HUES48 (cell line): ENCODE data around the gene C6orf89.
"Not testable (repeated sequence)": the region's sequence is repeated elsewhere in the genome, so short reads cannot be mapped to it uniquely, and the experiment has no call there.

Source experiments
- H3K27ac ChIP-seq: one replicate; pipeline ENCODE4 v1.7.0; 2013; ENCODE audit warnings: low read depth, low read length, inconsistent platforms
- H3K27me3 ChIP-seq: 2 replicates; pipeline ENCODE4 v1.6.1; 2013; ENCODE audit warnings: mild to moderate bottlenecking, low read length; ENCODE audit not compliant: control insufficient read depth, insufficient read depth
- H3K36me3 ChIP-seq: 2 replicates; pipeline ENCODE4 v1.6.1; 2013; ENCODE audit warnings: low read length; ENCODE audit not compliant: control insufficient read depth, insufficient read depth
- H3K4me1 ChIP-seq: 2 replicates; pipeline ENCODE4 v1.6.1; 2013; ENCODE audit warnings: mild to moderate bottlenecking, low read length; ENCODE audit not compliant: control insufficient read depth, insufficient read depth
- H3K4me3 ChIP-seq: 2 replicates; pipeline ENCODE4 v1.5.1; 2013; ENCODE audit warnings: mild to moderate bottlenecking, low read depth, low read length
- H3K9ac ChIP-seq: 2 replicates; pipeline ENCODE4 v1.6.1; 2013; ENCODE audit warnings: mild to moderate bottlenecking, low read depth, low read length, moderate library complexity
- H3K9me3 ChIP-seq: 2 replicates; pipeline ENCODE4 v1.6.1; 2013; ENCODE audit warnings: low read length; ENCODE audit not compliant: control insufficient read depth, insufficient read depth

The C6orf89 gene

DNA sequence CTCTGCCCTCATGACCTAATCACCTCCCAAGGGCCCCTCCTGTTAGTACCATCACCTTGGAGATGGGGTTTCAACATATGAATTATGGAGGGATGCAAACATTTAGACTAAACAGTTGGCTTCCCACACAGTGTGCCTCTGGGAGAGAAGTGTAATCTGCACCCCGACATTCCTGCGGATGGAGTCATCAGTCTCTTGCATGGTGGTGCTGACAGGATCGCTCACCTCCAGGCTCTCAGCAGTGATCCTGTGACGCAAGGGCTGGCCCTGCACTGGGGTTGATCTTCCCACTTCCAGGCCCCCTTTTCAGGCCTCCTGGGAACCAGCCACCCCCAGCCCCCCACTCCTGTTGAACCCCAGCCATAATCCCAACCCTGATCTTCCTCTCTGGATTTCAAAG is 52.8 kb downstream of the C6orf89 start:
- Histone ChIP-seq H3K9me3 (peaks cover 7% of the 10 kb centered on the region; the same call in 1 of the 2 replicates), H3K36me3 (no peaks in the 10 kb centered on the region), H3K9ac (no peak overlapping the region), H3K4me3 (no peak overlapping the region), H3K4me1 (no peaks in the 10 kb centered on the region), H3K27me3 (no peaks in the 10 kb centered on the region), H3K27ac (no peak overlapping the region)

- not testable (repeated sequence) for H3K4me1 ChIP-seq, H3K27ac ChIP-seq, H3K27me3 ChIP-seq, H3K9me3 ChIP-seq, H3K4me3 ChIP-seq, H3K36me3 ChIP-seq, H3K9ac ChIP-seq
Measured at GRCh38 chr6:36939005-36939404, 53.3 kb downstream of the C6orf89 start.

DNA sequence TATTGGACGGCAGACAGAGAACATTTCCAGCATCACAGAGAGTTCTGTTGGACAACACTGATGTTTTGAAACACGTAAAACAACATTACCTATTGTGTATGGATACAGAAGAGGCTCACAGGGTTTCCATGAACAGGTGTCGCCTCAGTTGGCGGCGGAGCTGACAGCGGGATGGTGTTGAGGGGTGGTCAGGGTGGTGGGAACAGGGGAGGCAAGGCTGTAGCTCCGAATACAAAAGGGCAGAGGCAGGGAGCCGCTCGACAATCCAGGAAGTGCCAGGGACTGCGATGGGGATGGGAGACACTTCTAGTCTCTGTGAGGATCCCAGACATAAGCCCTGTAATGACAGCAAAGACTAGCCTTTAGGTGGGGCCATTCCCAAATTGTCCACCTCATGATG is 54.3 kb downstream of the C6orf89 start:
- peaks cover 7% of the 10 kb centered on the region; the same call in 1 of the 2 replicates for H3K9me3 ChIP-seq

GRCh38 chr6:36941561-36941960 is 55.8 kb downstream of the C6orf89 start:
- H3K36me3 ChIP-seq, H3K27ac ChIP-seq, H3K9ac ChIP-seq, H3K4me1 ChIP-seq, H3K9me3 ChIP-seq, H3K4me3 ChIP-seq, H3K27me3 ChIP-seq: not testable (repeated sequence)

More for the DNA sequence above, 54.3 kb downstream of the C6orf89 start:
- H3K9ac ChIP-seq = no peak overlapping the region
- H3K4me1 ChIP-seq = no peaks in the 10 kb centered on the region
- no peak overlapping the region for H3K4me3 ChIP-seq
- H3K36me3 ChIP-seq = no peaks in the 10 kb centered on the region
- no peaks in the 10 kb centered on the region for H3K27me3 ChIP-seq
- H3K27ac ChIP-seq = no peak overlapping the region

GRCh38 chr6:36942329-36942728 is 56.6 kb downstream of the C6orf89 start:
- H3K9me3 ChIP-seq, H3K36me3 ChIP-seq, H3K4me1 ChIP-seq, H3K27me3 ChIP-seq, H3K4me3 ChIP-seq, H3K9ac ChIP-seq, H3K27ac ChIP-seq: not testable (repeated sequence)

GRCh38 chr6:36944650-36945049 is 58.9 kb downstream of the C6orf89 start:
- H3K9ac ChIP-seq = no peak overlapping the region
- no peak overlapping the region for H3K4me3 ChIP-seq
- H3K27me3 ChIP-seq = no peaks in the 10 kb centered on the region
- H3K27ac ChIP-seq = no peak overlapping the region
- H3K36me3 ChIP-seq = no peaks in the 10 kb centered on the region
- H3K9me3 ChIP-seq = peaks cover 7% of the 10 kb centered on the region; the same call in 1 of the 2 replicates
- H3K4me1 ChIP-seq = peaks cover 5% of the 10 kb centered on the region

DNA sequence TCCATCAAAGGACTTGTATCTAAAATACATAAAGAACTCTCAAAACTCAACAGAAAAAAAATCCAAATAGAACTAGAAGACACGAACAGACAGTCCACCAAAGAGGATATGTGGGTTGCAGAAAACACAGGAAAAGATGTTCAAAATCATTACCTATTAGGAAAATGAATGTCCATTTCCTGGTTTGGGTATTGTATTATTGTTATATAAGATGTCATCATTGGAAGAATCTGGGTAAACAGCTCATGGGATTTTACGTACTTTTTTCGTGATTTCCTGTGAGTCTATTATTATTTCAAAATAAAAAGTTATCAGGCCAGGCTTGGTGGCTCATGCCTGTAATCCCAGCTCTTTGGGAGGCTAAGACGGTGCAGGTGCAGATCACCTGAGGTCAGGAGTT is 59.5 kb downstream of the C6orf89 start:
- Histone ChIP-seq H3K36me3 (no peaks in the 10 kb centered on the region), H3K4me1 (peaks cover 10% of the 10 kb centered on the region), H3K27me3 (no peaks in the 10 kb centered on the region), H3K4me3 (no peak overlapping the region), H3K9ac (no peak overlapping the region), H3K27ac (no peak overlapping the region), H3K9me3 (peaks cover 6% of the 10 kb centered on the region; the same call in 1 of the 2 replicates)

DNA sequence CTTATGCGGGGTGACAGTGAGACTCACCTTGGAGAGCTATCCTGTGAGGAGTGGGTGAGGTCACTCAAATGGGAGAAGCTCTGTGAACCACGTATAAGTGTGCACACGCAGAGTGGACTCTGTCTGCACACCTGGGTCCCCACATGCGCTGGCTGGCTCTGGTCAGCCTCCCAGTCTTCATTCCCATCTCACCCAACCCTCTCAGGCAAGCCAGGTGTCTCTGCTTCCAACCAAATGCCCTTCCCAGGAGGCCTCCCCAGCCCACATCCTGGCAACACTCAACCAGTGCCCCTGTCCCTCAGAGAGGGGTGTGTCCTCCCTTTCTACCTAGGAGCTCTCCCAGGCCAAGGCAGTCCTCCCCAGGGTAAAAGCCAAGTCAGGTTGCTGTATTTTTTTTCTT is 60.8 kb downstream of the C6orf89 start:
- no peak overlapping the region for H3K9ac ChIP-seq
- H3K36me3 ChIP-seq = no peaks in the 10 kb centered on the region
- H3K9me3 ChIP-seq = no peaks in the 10 kb centered on the region
- peaks cover 10% of the 10 kb centered on the region for H3K4me1 ChIP-seq
- H3K27me3 ChIP-seq = no peaks in the 10 kb centered on the region
- H3K27ac ChIP-seq = no peak overlapping the region
- H3K4me3 ChIP-seq = no peak overlapping the region

DNA sequence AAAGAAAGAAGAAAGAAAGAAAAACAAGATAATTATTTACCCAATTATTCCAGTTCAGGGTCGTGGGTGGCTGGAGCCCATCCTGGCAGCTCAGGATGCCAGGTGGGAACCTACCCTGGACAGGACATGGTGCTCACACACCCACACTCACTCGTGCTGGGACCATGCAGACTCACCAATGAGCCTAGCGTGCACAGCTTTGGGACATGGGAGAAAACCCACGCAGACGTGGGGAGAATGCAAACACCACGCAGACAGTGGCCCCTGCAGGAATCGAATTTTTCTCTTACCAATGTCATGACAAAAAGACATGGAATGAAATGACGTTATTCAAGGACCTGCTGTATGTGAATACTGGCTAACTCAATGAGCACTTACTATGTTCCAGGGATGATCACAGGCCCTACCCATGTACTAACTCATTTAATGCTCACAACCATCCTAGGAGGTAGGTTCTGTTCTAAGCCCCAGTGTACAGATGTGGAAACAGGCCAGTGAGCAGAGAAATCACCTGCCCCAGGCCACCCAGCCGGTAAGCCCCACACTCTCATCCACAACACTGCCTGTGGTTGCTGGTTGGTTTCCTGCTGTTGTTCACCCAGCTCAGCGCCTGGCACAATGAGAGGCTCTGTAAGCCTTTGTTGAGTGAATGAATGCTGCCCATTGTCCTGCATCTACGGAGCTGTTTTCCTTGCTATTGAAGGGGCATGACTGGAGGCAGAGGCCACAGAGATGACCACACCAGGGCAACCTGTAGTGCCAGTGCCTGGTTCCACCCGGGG is 62.0 kb downstream of the C6orf89 start:
- no peak overlapping the region for H3K4me3 ChIP-seq
- no peaks in the 10 kb centered on the region for H3K27me3 ChIP-seq
- H3K9ac ChIP-seq = no peak overlapping the region
- no peaks in the 10 kb centered on the region for H3K9me3 ChIP-seq
- H3K36me3 ChIP-seq = no peaks in the 10 kb centered on the region
- H3K27ac ChIP-seq = no peak overlapping the region
- H3K4me1 ChIP-seq = peaks cover 10% of the 10 kb centered on the region

DNA sequence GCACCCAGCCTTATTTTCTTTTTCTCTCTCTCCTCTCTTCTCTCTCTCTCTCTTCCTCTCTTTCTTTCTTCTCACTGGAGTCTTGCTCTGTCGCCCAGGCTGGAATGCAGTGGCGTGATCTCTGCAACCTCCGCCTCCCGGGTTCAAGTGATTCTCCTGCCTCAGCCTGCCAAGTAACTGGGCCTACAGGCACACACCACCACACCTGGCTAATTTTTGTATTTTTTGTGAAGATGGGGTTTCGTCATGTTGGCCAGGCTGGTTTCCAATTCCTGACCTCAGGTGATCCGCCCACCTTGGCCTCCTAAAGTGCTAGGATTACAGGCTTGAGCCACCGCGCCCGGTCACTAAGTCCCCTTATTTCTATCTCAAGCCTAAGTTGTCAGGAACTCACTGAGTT is 63.3 kb downstream of the C6orf89 start:
- peak overlapping the region; percentile 44 for H3K27ac ChIP-seq
- H3K4me1 ChIP-seq, H3K4me3 ChIP-seq, H3K36me3 ChIP-seq, H3K27me3 ChIP-seq, H3K9me3 ChIP-seq, H3K9ac ChIP-seq: not testable (repeated sequence)

- no peaks in the 10 kb centered on the region for H3K9me3 ChIP-seq
- H3K36me3 ChIP-seq = no peaks in the 10 kb centered on the region
- peak overlapping the region; percentile 44 for H3K27ac ChIP-seq
- no peak overlapping the region for H3K9ac ChIP-seq
- H3K27me3 ChIP-seq = no peaks in the 10 kb centered on the region
- H3K4me3 ChIP-seq = no peak overlapping the region
- peaks cover 10% of the 10 kb centered on the region for H3K4me1 ChIP-seq
Measured at GRCh38 chr6:36949636-36950035, 63.9 kb downstream of the C6orf89 start.
